HG02970 (cell line): Measurements from ENCODE around the gene NRXN3.
"Not testable (repeated sequence)": the region's sequence is repeated elsewhere in the genome, so short reads cannot be mapped to it uniquely, and the experiment has no call there.

Source experiments
- ATAC-seq: cut with Tn5 transposase; IDR thresholded peaks from one replicate; pipeline ENCODE4 v1.9.1; 2021; ENCODE audit warnings: mild to moderate bottlenecking, moderate library complexity, moderate number of reproducible peaks; ENCODE audit not compliant: unreplicated experiment, low FRiP score

NRXN3 gene

GRCh38 chr14:79019898-79020297 is 849.7 kb downstream of the NRXN3 start:
- not testable (repeated sequence) for ATAC-seq

DNA sequence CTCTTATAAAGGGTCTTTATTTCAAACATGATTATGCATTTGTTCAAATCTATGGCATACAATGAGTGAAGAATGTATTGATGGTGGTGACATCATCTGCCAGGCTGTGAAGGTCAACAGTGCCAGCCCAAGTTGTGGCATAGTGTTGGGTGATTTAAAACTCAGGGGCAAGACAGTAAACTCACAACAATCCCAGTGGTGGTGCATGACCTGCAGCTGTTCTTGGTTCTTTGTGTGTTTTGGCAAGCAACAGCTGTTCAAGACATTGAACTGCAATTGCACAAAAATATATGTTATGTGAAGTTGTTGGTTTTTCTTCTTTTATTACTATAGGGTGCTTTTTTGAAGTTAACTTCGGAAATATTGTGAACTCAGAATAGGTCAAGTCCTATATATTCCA is 851.6 kb downstream of the NRXN3 start:
- ATAC-seq: no peak

- no peak for ATAC-seq
These were observed 857.0 kb downstream of the NRXN3 start for GRCh38 chr14:79027138-79027537.

GRCh38 chr14:79028281-79028680 is 858.1 kb downstream of the NRXN3 start:
- no peak for ATAC-seq

DNA sequence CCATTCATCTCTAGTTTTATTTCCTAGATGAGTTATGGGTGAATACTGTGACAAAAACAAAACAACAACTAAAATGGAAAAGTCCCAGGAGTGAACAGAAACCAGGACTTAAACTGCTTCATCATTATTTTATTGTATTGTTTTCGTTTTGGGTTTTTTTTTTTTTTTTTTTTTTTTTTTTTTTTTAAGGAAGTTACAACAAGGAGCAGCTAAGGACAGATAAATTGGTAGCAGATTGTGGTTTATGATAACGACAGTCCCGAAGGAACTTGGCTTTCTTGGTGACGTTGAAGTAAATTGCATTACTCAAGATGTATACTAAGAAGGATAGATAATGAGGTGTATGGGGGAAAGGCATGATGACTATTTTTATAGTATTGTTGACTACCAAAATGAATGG is 866.3 kb downstream of the NRXN3 start:
- no peak for ATAC-seq

DNA sequence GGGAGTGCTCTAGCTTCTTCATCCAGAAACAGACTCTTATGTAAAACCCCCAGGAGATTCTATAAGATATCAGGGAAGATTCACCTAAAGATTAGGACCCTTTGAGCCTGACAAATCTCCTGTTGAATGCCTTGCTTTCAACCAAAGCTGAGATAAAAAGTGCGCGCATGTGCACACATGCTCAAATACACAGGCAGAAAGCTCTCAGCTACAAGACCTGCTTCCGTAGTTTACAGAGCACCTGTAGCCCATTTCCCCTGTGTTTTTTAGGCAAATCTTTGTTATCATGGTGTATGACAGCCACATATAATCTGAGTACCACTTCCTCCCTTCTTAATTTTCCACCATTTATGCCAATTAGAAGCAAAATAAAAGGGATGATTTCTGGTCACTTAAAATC is 866.9 kb downstream of the NRXN3 start:
- no peak for ATAC-seq

- no peak for ATAC-seq
These were observed 867.4 kb downstream of the NRXN3 start for GRCh38 chr14:79037593-79037992.

GRCh38 chr14:79040790-79041189 is 870.6 kb downstream of the NRXN3 start:
- no peak for ATAC-seq

- no peak for ATAC-seq
These were observed 873.2 kb downstream of the NRXN3 start for GRCh38 chr14:79043194-79043889.

DNA sequence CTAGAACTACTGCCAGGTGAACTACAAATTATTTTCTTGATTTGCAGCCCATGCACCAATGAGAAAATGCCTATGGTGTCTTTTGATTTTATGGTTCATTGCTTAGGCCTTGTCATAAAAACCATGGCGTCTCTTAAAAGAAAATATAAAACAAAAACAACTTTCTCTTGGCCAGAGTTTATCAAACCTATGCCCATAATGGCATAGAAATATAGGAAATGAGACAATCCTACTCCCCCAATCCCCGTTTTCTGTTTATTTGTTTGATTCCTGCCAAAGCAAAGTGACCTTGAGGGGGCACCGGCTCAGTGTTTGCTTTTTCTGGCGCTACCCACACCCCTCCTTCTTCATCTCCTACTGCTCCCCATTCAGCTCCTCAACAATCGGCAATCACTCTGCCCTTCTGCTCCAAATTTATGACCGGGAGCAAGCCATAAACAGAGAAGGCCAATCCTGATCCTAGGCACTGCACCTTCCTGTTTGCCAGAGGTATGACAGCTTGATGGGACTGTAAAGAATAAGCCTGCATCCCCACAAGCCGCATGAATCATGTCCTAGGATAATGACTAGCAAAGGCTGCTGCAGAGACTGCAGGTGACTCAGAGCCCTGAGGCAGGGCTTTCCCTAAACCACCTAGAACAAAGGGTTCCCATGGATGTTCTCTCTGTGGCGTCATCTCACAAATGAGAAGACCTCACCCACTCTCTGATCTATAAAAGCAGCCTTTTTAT is 874.9 kb downstream of the NRXN3 start:
- no peak for ATAC-seq

DNA sequence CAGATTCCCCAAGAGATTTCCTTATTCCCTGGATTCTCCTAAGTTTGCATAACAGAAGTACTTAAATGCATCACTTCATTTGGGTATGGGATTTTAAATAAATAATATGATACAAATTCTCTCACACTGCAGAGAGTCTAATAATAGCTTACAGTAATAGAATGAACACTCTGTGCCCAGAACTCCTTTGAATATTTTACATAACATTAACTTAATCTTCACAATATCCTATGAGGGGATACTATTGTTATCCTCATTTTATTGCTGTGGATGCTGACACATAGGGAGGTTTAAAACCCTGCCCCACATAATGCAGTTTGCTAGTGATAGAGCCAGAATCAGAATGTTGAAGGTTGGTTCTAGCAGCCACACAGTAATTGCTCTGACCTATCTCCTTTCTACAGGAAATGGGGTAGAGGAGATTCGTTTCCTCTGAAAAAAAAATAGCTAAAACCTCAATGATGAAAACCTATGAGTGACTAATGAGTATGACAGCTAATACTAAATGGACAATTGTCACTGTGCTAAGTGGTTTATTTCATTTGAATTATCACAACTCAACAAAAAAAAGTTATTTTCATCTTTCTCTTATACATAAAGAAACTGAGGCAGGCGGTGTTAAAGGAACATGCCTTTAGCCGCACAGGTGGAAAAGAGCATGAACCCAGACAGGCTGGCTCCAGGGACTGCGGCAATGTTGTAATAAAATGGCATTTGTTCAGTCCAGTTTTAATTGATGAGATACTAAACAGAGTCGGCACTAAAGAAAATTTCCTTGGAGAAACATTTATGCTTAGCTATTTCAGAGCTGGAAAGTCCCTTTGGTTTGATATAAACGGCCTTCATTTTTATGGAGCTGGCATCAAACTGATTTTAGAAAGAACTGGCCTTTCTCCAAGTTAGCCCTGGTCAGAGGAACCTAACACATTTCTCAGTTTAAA is 880.9 kb downstream of the NRXN3 start:
- ATAC-seq: no peak

DNA sequence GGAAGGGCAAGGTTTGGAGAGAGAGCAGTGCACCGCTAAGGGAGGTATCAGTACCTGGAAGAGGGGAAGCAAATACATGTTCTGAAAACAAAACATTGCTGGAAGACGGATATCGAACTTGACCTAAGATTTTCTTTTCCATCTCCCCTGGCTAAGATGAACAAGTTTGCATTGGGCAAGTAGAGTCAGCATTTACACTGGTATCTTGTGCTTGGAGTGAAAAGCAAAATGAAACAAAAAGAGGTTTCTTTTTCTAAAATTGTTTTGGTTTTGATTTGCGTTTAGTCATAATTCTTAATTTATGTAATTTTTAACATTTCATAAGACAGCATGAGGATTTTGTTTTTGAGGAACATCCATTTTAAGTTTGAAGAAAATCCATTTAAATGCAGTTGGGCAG is 881.6 kb downstream of the NRXN3 start:
- ATAC-seq: no peak

GRCh38 chr14:79056879-79057278 is 886.7 kb downstream of the NRXN3 start:
- ATAC-seq: no peak

DNA sequence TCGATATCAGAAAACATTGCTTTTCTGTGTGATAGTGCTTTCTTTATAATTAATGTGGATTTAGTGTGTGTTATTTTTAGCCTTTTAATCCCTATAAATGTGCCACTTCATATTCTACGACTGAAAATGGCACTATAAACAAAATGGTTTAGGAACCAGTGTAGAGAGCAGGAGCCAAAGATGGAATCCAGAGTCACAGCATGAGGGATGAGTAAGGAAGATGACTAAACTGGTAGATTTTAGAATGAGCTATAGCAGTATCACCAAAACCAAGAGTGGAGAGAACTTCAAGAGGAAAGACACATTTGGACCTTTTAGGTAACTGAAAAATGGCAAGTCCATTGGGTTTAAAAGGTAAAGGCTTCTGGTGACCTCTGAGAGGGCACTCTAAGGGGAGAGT is 887.2 kb downstream of the NRXN3 start:
- no peak for ATAC-seq

DNA sequence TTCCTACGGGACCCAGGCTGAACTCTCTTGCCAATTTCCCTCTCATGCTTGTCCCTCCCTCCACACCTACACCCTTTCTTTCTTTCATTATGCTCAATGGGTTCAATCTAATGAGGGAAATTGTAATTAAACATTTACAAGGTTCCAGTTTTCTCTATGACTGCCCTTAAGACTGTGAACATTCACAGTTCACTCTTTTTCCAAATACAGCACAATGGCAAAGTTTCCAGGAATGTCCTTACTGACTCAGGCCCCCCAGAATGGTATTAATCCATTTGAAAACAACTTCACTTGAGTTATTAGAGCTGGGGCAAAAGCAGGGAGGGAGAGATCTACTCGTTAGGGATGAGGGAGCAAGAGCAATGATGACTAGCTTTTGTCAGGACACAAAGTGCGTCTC is 892.1 kb downstream of the NRXN3 start:
- ATAC-seq: no peak

- ATAC-seq: no peak
These were observed 894.0 kb downstream of the NRXN3 start for GRCh38 chr14:79064214-79064613.

- no peak for ATAC-seq
These were observed 904.3 kb downstream of the NRXN3 start for GRCh38 chr14:79074510-79074909.

GRCh38 chr14:79076428-79076827 is 906.3 kb downstream of the NRXN3 start:
- ATAC-seq: no peak

GRCh38 chr14:79077096-79077495 is 906.9 kb downstream of the NRXN3 start:
- ATAC-seq: no peak

GRCh38 chr14:79080040-79080439 is 909.9 kb downstream of the NRXN3 start:
- no peak for ATAC-seq

- ATAC-seq: no peak
These were observed 912.7 kb downstream of the NRXN3 start for GRCh38 chr14:79082883-79083282.
